ENCODE measurements around the gene NCOR1. TPM values are rescaled to one million over a fixed set of nuclear protein-coding genes. Genes with fewer than 3 reads are reported as not detected.

Gene NCOR1
- total and polyA plus RNA-seq, 2 experiments from 2014 or later = 102 to 132 TPM

DNA sequence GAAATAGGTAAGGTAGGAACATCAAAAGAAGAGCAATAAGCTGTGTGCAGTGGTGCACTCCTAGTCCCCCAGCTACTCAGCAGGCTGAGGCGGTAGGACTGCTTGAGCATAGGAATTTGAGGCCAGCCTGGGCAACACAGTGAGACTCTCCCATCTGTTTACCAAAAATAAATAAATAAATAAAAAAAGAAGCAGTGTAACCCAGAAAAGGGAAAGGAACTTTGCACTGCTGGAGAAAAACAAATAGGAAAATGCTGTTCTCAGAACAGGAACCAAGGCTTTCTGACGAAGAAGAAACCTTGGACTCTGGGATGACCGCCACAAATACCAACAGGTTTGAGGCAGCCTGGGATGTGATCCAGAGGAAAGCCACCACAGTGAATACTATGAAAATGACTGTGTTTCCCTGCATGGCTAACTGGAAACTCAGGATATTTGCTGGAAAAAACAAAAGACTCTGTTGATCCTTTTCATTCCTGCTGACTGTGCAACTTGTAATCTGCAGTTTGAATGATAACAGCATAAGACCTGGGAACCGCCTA lies 174.6 kb downstream of the NCOR1 start (continued):
- TF ChIP-seq, protein P1, sequence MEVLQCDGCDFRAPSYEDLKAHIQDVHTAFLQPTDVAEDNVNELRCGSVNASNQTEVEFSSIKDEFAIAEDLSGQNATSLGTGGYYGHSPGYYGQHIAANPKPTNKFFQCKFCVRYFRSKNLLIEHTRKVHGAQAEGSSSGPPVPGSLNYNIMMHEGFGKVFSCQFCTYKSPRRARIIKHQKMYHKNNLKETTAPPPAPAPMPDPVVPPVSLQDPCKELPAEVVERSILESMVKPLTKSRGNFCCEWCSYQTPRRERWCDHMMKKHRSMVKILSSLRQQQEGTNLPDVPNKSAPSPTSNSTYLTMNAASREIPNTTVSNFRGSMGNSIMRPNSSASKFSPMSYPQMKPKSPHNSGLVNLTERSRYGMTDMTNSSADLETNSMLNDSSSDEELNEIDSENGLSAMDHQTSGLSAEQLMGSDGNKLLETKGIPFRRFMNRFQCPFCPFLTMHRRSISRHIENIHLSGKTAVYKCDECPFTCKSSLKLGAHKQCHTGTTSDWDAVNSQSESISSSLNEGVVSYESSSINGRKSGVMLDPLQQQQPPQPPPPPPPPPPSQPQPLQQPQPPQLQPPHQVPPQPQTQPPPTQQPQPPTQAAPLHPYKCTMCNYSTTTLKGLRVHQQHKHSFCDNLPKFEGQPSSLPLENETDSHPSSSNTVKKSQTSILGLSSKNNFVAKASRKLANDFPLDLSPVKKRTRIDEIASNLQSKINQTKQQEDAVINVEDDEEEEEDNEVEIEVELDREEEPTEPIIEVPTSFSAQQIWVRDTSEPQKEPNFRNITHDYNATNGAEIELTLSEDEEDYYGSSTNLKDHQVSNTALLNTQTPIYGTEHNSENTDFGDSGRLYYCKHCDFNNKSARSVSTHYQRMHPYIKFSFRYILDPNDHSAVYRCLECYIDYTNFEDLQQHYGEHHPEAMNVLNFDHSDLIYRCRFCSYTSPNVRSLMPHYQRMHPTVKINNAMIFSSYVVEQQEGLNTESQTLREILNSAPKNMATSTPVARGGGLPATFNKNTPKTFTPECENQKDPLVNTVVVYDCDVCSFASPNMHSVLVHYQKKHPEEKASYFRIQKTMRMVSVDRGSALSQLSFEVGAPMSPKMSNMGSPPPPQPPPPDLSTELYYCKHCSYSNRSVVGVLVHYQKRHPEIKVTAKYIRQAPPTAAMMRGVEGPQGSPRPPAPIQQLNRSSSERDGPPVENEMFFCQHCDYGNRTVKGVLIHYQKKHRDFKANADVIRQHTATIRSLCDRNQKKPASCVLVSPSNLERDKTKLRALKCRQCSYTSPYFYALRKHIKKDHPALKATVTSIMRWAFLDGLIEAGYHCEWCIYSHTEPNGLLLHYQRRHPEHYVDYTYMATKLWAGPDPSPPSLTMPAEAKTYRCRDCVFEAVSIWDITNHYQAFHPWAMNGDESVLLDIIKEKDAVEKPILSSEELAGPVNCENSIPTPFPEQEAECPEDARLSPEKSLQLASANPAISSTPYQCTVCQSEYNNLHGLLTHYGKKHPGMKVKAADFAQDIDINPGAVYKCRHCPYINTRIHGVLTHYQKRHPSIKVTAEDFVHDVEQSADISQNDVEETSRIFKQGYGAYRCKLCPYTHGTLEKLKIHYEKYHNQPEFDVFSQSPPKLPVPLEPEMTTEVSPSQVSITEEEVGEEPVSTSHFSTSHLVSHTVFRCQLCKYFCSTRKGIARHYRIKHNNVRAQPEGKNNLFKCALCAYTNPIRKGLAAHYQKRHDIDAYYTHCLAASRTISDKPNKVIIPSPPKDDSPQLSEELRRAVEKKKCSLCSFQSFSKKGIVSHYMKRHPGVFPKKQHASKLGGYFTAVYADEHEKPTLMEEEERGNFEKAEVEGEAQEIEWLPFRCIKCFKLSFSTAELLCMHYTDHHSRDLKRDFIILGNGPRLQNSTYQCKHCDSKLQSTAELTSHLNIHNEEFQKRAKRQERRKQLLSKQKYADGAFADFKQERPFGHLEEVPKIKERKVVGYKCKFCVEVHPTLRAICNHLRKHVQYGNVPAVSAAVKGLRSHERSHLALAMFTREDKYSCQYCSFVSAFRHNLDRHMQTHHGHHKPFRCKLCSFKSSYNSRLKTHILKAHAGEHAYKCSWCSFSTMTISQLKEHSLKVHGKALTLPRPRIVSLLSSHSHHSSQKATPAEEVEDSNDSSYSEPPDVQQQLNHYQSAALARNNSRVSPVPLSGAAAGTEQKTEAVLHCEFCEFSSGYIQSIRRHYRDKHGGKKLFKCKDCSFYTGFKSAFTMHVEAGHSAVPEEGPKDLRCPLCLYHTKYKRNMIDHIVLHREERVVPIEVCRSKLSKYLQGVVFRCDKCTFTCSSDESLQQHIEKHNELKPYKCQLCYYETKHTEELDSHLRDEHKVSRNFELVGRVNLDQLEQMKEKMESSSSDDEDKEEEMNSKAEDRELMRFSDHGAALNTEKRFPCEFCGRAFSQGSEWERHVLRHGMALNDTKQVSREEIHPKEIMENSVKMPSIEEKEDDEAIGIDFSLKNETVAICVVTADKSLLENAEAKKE (CRISPR knock-in tag; IDR thresholded peaks at IDR 0.05) = no peak
- TF ChIP-seq ZNF331 (CRISPR knock-in tag; IDR thresholded peaks at IDR 0.05; ENCODE audit: low read depth) (no peak), JUNB (IDR thresholded peaks at IDR 0.05; ENCODE audit: unreplicated experiment) (no peak)

DNA sequence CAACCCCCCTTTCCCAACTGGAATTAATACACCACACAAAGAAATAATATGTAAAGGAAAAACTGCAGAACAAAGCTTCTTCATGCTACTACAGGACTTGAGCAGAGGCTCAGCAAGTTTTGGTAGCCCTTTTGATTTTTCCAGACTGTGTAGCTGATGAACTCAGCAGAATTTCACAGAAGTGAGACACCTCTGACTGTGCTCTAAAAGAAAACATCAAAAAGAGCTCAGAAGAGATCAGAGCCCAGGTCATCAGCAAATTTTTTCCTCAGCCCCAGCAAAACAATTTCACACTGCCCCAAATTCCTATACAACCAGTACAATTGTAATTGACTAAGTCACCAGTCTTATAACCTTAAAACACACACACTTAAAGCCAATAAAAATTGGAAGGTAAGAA lies 177.7 kb downstream of the NCOR1 start:
- H3K4me3 ChIP-seq = no peak overlapping the region
- Mint-ChIP-seq H3K27ac (no peak overlapping the region), H3K4me3 (no peak overlapping the region), H3K36me3 (ENCODE audit: low read depth) (peaks cover 82% of the 10 kb centered on the region), H3K4me1 (peaks cover under 1% of the 10 kb centered on the region; the same call in 2 of the 3 replicates), H3K27me3 (ENCODE audit: insufficient read depth, low read depth, poor library complexity) (peaks cover 8% of the 10 kb centered on the region), H3K9me3 (no peaks in the 10 kb centered on the region)
- H2AFZ ChIP-seq = no peak overlapping the region
- H3K4me1 ChIP-seq (ENCODE audit: insufficient read depth) = peaks cover 5% of the 10 kb centered on the region; the same call in 1 of the 2 replicates
- no peaks in the 10 kb centered on the region for H4K20me1 ChIP-seq (replicated peaks; ENCODE audit: insufficient read depth)
- ATAC-seq (no peak), DNase-seq (ENCODE audit: low spot score) (no peak)
- no peaks in the 10 kb centered on the region for H3K9me2 ChIP-seq (ENCODE audit: insufficient read depth)
- no peak overlapping the region for H3K4me2 ChIP-seq
- peaks cover 22% of the 10 kb centered on the region for H3K36me3 ChIP-seq (ENCODE audit: insufficient read depth)
- H3K27ac ChIP-seq (ENCODE audit: low read depth) = no peak overlapping the region
- H3K79me2 ChIP-seq (replicated peaks; ENCODE audit: insufficient read depth) = no peaks in the 10 kb centered on the region; the same call in 1 of the 2 replicates
- H3K27me3 ChIP-seq (ENCODE audit: insufficient read depth) = no peaks in the 10 kb centered on the region
- H3F3A ChIP-seq (replicated peaks; ENCODE audit: low read depth) = no peaks in the 10 kb centered on the region
- TF ChIP-seq, protein P2, sequence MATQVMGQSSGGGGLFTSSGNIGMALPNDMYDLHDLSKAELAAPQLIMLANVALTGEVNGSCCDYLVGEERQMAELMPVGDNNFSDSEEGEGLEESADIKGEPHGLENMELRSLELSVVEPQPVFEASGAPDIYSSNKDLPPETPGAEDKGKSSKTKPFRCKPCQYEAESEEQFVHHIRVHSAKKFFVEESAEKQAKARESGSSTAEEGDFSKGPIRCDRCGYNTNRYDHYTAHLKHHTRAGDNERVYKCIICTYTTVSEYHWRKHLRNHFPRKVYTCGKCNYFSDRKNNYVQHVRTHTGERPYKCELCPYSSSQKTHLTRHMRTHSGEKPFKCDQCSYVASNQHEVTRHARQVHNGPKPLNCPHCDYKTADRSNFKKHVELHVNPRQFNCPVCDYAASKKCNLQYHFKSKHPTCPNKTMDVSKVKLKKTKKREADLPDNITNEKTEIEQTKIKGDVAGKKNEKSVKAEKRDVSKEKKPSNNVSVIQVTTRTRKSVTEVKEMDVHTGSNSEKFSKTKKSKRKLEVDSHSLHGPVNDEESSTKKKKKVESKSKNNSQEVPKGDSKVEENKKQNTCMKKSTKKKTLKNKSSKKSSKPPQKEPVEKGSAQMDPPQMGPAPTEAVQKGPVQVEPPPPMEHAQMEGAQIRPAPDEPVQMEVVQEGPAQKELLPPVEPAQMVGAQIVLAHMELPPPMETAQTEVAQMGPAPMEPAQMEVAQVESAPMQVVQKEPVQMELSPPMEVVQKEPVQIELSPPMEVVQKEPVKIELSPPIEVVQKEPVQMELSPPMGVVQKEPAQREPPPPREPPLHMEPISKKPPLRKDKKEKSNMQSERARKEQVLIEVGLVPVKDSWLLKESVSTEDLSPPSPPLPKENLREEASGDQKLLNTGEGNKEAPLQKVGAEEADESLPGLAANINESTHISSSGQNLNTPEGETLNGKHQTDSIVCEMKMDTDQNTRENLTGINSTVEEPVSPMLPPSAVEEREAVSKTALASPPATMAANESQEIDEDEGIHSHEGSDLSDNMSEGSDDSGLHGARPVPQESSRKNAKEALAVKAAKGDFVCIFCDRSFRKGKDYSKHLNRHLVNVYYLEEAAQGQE (IDR thresholded peaks at IDR 0.05; ENCODE audit: unreplicated experiment) = no peak
- no peak for TF ChIP-seq NANOG (IDR thresholded peaks at IDR 0.05; ENCODE audit: borderline replicate concordance)
- TF ChIP-seq, protein P1 (CRISPR knock-in tag; IDR thresholded peaks at IDR 0.05) = no peak

Measured in GM23338 (cell line).